GM12891 (cell line): ENCODE results near the gene ZNF581.

Source experiments
- POLR2A ChIP-seq: IDR thresholded peaks from 2 replicates; pipeline ENCODE4 v1.6.1; 2011; ENCODE audit warnings: low read depth, low read length, control low read depth
- TAF1 ChIP-seq: IDR thresholded peaks from 2 replicates; pipeline ENCODE4 v1.6.1; 2011; ENCODE audit warnings: low read depth, low read length, control low read depth

DNA sequence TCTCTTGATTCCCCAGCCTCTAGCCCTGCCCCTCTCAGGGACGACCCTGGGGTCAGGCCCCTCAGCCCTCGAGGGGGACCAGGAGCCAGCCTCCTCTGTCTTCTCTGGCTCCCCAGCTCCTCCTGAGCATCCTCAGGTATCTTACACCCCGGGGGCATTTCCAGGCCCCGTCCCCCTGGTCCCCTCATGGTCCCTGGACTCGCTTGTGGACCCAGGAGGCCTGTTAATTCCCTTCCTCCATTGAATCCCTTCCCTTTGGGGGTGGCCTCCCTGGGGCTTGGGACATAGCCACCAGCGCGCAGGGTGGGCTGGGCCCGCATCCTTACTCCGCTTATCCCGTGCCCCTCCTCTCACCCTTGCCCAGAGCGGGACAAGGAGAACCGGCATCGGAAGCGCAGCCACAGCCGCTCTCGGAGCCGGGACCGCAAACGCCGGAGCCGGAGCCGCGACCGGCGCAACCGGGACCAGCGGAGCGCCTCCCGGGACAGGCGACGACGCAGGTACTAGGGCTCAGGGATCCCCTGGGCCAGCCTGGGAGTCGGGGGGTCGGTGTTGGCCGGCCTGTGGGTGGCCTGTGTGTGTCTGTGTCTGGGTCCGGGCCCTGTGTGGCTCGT lies 15.5 kb downstream of the ZNF581 start:
- TF ChIP-seq TAF1 (no peak), POLR2A (no peak)
